HG02763 (cell line): ENCODE measurements around the gene PYGO1.

Source experiments
- ATAC-seq: cut with Tn5 transposase; IDR thresholded peaks from one replicate; pipeline ENCODE4 v1.9.1; 2021; ENCODE audit warnings: mild to moderate bottlenecking, moderate library complexity; ENCODE audit not compliant: unreplicated experiment

Gene PYGO1

GRCh38 chr15:55574096-55574495, 14.0 kb downstream of the PYGO1 start:
- no peak for ATAC-seq

GRCh38 chr15:55573224-55573623, 14.9 kb downstream of the PYGO1 start:
- no peak for ATAC-seq

DNA sequence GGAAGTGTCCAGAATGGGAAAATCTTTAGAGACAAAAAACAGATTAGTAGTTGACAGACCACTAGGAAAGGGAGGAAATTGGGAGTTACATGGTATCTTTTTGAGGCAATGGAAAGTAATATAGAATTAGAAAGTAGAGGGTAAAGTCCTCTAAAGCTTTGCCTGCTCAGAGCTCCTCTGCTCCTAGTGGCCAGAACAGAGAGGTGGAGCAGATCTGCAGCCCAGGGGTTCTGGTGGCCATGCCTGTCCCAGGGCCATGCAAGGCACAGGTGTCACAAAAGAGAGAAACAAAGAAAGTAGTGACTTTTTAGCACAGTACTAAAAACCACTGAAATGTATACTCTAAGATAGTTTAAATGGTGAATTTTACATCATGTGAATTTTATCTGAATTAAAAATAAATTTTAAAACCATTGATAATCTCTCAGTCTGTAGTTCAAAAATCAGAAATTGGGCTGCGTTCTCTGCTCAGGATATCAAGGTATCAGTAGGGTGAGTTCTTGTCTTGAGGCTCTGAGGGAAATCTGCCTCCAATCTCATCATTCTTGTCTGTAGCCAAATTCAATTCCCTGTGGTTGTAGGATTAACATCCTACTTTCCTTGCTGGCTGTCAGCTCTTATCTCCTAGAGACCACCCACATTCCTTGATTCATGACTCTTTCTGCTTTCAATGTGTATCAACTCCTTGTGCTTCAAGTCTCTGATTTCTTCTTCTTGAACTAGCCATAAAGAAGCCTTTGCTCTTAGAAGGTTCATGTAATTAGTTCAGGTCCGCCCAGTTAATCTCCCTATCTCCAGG, 23.6 kb downstream of the PYGO1 start:
- ATAC-seq = no peak

- no peak for ATAC-seq
These were observed 25.5 kb downstream of the PYGO1 start for GRCh38 chr15:55562601-55563000.

DNA sequence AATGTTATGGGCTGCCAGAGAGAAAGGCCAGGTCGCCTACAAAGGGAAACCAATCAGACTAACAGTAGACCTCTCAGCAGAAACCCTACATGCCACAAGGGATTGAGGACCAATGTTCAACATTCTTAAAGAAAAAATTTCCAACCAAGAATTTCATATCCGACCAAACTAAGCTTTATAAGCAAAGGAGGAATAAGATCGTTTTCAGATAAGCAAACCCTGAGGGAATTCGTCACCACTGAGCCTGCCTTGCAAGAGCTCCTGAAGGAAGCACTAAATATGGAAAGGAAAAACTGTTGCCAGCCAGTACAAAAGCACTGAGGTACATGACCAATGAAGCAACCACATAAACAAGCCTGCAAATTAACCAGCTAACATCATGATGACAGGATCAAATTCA, 33.1 kb downstream of the PYGO1 start:
- no peak for ATAC-seq

GRCh38 chr15:55552926-55553325, 35.2 kb downstream of the PYGO1 start:
- no peak for ATAC-seq

DNA sequence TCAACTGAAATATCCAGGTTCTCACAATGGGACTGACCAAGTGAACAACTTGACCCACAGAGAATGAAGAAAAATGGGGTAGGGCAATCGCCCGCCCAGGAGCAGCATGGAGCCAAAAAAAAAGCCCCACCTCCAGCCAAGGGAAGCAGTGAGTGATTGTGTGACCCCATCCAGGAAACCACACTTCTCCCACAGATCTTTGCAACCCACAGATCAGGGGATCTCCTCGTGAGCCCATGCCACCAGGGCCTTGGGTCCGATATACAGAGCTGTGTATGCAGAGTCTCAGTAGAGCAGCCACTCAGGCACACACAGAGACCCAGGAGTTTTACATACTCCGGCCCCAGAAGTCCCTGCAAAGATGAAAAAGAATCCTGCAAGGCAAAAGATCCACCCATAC, 35.7 kb downstream of the PYGO1 start:
- ATAC-seq = no peak

DNA sequence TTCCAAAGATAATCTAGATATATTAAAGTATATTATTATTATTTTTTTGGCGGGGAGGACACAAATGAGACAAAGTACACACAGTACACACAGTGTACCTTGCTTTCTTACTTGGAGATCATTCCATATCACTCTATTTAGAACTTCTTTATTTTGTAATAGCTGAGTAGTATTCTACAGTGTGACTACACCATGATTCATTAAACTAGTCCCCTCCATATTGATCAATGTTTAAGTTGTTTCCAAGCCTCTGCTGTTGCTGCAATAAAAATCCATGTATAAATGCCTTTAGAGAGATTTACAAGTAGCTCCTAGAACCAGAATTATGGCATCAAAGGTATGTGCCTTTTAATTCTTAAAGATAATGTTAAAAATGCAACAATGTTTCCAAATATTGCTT, 38.8 kb downstream of the PYGO1 start:
- ATAC-seq = no peak

DNA sequence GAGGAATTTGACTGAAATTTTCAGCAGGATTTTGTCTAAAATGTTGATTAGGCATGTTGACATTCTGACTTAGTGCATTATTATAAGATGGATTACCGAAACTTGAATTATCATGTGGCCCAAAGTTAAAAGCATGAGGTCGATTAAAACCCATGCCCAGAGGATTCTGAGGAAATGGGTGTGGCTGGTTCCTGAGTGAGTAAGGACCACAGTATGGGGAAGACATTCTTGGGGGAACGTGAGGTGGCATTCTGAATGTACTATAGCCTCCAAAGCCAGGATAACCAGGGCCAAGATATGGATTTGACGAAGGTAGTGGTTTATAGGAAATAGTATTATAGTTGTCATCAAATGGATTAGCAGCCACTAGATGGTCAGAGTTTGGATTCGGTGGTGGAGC, 41.4 kb downstream of the PYGO1 start:
- ATAC-seq = no peak

DNA sequence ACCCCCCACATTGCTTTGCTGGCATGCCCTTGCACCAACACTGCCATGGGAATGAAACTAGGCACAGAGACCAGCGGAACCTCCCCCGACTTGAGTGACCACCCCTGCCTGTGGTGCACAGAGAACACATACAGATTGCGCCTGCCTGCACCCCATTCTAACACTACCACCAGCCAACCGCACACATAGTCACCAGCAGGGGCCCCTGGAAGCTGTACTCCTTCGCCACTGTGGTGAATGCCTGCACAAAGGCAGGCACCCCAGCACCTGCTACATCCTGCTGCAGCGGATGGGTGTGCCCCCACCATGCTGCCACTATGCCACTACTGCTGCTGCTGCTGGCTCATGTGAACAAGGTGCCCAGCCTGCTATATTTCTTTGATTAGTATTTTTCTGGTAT, 52.7 kb downstream of the PYGO1 start:
- no peak for ATAC-seq

DNA sequence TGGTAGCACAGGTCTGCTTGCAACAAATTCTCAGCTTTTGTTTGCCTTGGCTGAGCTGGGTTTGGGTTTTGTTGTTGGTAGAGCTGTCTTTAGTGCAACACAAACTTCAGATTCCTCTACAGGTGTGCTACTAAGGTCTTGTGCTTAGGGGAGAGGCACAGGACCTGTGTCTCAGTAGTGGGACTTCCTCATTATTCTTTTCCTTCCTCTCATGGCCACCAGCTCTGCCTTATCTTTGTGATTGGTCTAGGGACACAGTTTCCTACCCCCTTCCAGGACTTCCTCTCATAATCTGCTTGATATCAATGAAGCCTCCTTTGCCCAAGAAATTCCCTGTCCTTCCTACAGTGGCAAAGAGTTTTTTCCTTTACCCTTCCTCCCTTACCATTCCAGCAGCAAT, 55.2 kb downstream of the PYGO1 start:
- no peak for ATAC-seq

DNA sequence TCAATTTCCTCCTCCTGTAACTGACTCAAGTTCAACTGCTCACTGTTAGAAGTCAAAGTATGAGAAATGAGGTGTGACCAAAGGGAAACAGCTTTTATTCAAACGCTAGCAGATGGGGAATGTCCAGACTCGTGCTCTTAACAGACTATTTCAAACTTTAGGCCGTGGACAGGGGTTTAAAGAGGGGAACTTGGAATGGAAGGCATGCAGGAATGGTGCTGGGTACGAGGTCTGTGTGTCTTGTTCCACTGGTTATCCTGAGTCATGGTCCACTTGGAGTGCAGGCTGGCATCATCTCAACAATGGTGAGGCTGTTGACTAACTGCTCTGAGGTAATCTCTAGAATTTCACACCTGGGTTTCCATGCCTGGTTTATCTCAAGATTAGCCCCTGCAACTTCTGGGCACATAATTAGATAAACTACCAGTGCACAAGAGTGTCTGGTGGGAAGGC, 57.3 kb downstream of the PYGO1 start:
- ATAC-seq = no peak

- no peak for ATAC-seq
These were observed 59.3 kb downstream of the PYGO1 start for GRCh38 chr15:55528812-55529211.

GRCh38 chr15:55527150-55527549, 61.0 kb downstream of the PYGO1 start:
- ATAC-seq = no peak

- ATAC-seq = no peak
These were observed 61.5 kb downstream of the PYGO1 start for GRCh38 chr15:55526559-55527036.

- no peak for ATAC-seq
These were observed 65.2 kb downstream of the PYGO1 start for GRCh38 chr15:55522742-55523450.

GRCh38 chr15:55518641-55519040, 69.5 kb downstream of the PYGO1 start:
- no peak for ATAC-seq

GRCh38 chr15:55518009-55518408, 70.1 kb downstream of the PYGO1 start:
- no peak for ATAC-seq

DNA sequence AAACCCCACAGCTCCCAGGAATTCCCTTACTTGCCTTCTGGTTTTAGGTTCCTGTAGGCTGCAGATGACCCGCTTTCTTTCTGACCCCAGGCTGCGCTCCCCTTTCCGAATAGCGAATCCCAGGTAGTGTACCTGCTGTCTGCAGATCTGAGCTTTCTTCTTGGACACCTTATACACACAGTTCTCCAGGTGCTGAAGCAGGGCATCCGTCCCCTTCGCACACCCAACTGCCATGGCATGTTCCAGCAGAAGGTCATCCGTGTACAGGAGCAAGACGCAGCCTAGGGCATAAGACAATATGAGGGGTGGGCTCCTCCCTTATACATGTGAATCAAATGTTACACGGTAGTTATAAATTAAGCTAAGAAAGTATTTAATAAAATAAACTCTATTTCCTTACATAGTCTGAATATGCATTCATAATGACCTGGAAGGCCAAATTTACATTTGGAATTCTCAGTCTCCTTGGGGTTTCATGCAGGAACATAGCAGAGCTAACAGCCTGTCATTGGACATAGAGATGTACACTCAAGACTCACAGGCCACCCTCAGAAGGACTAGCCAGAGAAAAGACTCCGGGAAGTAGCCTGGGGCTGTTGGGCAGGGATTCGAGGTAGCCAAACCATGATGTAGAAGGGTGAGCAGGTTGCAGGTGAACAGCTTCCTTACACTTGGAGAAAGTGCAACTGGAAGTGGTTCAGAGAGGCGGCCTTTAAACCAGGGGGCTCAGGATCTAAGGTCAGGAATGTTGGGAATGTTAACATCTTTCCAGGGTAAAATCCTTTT, 72.0 kb downstream of the PYGO1 start:
- no peak for ATAC-seq

- ATAC-seq = no peak
These were observed 72.7 kb downstream of the PYGO1 start for GRCh38 chr15:55515491-55515890.

DNA sequence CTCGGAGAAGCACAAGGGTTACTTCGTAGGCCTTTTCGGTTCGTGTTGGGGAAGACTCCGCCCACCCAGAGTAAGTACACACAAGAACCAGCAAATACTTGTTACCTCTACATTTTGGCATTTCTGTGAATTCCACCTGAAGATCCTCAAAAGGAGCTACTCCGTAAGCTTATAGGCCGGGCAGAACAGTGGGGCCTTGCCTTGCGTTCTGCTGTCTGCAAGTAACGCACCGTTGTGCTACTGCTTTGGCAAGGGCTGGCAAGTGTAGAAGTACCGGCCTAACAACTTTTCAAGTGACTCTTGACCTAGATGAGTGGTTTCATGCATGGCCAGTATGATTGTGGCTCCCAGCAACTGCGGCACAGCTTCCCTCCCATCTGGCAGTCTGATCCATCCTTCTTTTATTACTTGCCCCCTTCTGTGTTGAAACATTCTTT, 73.7 kb downstream of the PYGO1 start:
- no peak for ATAC-seq
